ENCODE results near the gene FBXO47. TPM values are rescaled to one million over a fixed set of nuclear protein-coding genes. Genes with fewer than 3 reads are reported as not detected.

Gene FBXO47
- total and polyA plus RNA-seq, 2 donors (not counting 3 experiments of a cell fraction or from before 2014, with no cell fraction given): not detected

DNA sequence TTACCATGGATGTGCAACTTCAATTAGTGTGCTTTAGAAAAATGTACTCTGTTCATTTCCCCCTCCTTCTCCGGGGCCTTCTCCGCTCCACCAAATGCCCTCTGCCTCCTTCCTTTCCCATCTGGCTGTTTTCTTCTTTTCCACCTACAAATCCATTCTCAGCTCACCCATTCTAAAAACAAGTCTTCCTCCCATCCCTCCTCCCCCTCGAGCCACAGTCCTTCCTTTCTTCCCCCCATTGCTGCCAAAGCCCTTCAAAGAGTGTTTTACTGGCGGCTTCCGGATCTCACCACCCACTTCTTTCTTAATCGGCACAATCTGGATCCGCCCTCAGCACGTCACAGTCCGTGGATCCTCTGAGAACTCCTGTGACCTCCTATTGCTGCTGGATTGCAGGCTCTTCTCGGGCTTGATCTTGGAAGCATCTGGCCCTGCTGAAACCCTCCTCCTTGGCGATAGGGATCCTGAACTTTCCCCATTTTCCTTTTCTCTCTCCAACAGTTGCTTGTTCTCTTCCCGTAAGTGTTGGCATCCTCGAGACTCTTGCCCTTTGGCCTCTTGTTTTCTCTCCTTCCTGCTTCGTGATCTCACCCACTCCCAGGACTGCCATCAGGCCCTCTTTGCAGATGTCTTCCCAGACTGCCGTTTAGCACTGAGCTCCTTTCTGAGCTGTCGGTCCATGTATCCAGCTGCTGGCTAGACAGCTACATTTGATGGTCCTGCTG, 36.0 kb upstream of the FBXO47 start:
- BruUV-seq (replicated peaks): no TSS peak
- intact Hi-C loops (cut with micrococcal nuclease) (loop anchor here (5.0 kb wide), 1 partner anchor 54 kb away; no protein-coding TSS in a partner anchor), dilution Hi-C loops (cut with MboI; ENCODE audit: extremely low pct_ligation_motif_present, low sequenced_read_pairs) (no loop called here)
- peak; percentile 79 for FAIRE-seq
- Histone ChIP-seq H3K9me3 (replicated peaks; ENCODE audit: control insufficient read depth, insufficient read depth, low read length) (no peaks in the 10 kb centered on the region), H3K4me3 (replicated peaks in 1 of 3; ENCODE audit: insufficient read depth in 1 of 3, low read depth in 1 of 3, low read length in 3 of 3) (no peak overlapping the region), H3K27me3 (ENCODE audit: control insufficient read depth in 2 of 2, insufficient read depth in 2 of 2, low read length in 2 of 2) (peaks cover 0 to 2% of the 10 kb centered on the region in 2 experiments), H3K79me2 (ENCODE audit: control insufficient read depth, insufficient read depth, low read length) (no peaks in the 10 kb centered on the region), H3K36me3 (ENCODE audit: control insufficient read depth in 2 of 2, extremely low read depth in 1 of 2, insufficient read depth in 2 of 2, low read length in 2 of 2) (no peaks in the 10 kb centered on the region), H3K4me1 (ENCODE audit: control insufficient read depth, extremely low read depth, insufficient read depth, low read length) (peaks cover 11% of the 10 kb centered on the region), H2AFZ (ENCODE audit: low read depth, low read length) (peak overlapping the region; percentile 76), H4K20me1 (replicated peaks; ENCODE audit: control insufficient read depth, extremely low read depth, insufficient read depth, low read length) (no peaks in the 10 kb centered on the region), H3K9me1 (replicated peaks; ENCODE audit: control insufficient read depth, extremely low read depth, insufficient read depth, low read length) (no peaks in the 10 kb centered on the region), H3K4me2 (ENCODE audit: insufficient read depth, low read length) (peak overlapping the region; percentile 24), H3K27ac (ENCODE audit: insufficient read depth, low read depth, low read length) (no peak overlapping the region), H3K9ac (replicated peaks; ENCODE audit: extremely low read depth, insufficient read depth, low read length) (no peak overlapping the region)
- peak; percentile 32 for DNase-seq (ENCODE audit: low read depth, low spot score)
- CTCF ChIA-PET: interaction anchor here (0.5 to 2.5 kb wide), 4 partner anchors 11 to 124 kb away, joined by 3 to 12 read pairs (median 4); no protein-coding TSS in a partner anchor
- POLR2A ChIA-PET: no interaction called here
- TF ChIP-seq, protein P1, sequence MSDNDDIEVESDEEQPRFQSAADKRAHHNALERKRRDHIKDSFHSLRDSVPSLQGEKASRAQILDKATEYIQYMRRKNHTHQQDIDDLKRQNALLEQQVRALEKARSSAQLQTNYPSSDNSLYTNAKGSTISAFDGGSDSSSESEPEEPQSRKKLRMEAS (IDR thresholded peaks at IDR 0.05; ENCODE audit: insufficient read depth, insufficient read length): no peak
- TF ChIP-seq MYC (IDR thresholded peaks at IDR 0.05; ENCODE audit: low read depth, low read length): no peak
- TF ChIP-seq, protein P2, sequence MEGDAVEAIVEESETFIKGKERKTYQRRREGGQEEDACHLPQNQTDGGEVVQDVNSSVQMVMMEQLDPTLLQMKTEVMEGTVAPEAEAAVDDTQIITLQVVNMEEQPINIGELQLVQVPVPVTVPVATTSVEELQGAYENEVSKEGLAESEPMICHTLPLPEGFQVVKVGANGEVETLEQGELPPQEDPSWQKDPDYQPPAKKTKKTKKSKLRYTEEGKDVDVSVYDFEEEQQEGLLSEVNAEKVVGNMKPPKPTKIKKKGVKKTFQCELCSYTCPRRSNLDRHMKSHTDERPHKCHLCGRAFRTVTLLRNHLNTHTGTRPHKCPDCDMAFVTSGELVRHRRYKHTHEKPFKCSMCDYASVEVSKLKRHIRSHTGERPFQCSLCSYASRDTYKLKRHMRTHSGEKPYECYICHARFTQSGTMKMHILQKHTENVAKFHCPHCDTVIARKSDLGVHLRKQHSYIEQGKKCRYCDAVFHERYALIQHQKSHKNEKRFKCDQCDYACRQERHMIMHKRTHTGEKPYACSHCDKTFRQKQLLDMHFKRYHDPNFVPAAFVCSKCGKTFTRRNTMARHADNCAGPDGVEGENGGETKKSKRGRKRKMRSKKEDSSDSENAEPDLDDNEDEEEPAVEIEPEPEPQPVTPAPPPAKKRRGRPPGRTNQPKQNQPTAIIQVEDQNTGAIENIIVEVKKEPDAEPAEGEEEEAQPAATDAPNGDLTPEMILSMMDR (IDR thresholded peaks at IDR 0.05; ENCODE audit: extremely low read depth in 1 of 2, insufficient read depth in 1 of 2, low read depth in 1 of 2, low read length in 2 of 2): no peak
- peak; percentile 61 for TF ChIP-seq GATA2 (IDR thresholded peaks at IDR 0.05; ENCODE audit: insufficient read depth, insufficient read length, low read depth, low read length)

Measured in endothelial cell of umbilical vein (primary cell).